ENCODE data around the gene BCL2.
"Not testable (repeated sequence)": the region's sequence is repeated elsewhere in the genome, so short reads cannot be mapped to it uniquely, and the experiment has no call there.

The BCL2 gene

DNA sequence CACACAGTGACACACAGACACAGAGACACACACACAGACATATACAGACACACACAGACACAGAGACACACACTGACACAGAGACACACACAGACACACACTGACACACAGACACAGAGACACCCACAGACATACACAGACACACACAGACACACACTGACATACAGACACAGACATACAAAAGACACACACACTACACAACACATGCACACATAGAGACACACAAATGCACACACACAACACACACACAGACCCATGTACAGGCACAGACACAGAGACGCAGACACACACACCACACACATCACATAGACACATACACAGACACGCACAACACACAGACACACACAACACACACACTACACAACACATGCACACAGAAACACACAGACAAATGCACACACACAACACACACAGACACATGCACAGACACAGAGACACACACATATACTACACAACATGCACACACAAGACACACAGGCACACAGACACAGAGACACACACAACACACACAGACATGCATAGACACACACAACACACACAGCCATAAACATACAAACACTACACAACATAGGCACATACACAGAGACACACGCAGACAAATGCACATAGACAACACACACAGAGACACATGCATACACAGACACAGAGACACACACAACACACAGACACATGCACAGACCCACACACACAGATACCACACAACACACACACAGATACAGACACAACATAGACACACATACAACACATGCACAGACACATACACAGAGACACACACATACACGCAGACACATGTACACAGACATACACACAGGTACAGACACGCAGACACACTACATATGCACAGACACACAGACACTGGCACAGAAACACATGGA, 120.5 kb downstream of the BCL2 start:
- no peak for DNase-seq (ENCODE audit: low spot score)

DNA sequence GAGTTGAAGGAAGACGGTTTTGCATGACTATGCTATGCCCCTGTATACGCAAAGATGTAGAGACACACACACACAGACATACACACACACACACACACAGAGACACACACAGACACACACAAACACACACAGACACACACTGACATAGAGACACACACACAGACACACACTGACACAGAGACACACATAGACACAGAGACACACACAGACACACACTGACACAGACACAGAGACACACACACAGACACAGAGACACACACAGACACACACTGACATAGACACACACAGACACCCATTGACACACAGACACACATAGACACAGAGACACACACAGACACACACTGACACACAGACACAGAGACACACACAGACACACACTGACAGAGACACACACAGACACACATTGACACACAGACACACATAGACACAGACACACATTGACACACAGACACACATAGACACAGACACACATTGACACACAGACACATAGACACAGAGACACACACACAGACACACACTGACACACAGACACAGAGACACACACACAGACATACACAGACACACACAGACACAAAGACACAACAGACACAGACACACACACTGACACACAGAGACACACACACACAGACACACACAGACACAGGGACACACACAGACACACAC, 121.3 kb downstream of the BCL2 start:
- DNase-seq (ENCODE audit: low spot score): no peak

DNA sequence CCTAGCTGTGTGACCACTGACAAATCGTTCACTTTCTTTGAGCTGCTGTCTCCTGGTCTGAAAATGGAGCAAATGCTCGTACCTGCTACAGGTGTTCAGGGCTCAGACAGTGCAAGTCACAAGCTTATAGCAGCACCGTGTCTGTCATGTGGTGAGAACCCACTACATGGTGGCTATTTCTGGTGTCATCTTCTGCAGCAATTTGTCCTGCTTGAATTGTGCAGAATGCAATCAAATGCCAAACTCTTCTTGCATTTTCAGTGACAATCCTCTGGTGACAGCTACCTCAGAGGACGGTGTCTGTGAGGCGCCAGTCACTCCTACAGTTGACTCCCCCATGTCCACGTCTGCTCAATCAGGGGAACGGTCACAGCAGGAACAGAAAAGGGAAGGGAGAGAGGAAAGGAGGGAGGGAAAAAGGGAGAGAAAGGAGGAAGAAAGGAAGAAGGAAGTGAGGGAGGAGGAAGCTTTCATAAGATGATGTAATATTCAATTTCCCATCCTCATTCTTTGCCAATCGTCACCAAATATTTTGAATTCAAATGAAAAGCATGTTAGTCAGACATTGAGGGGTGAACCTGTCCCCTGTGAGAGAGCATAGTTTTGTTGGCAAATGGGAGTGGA, 122.2 kb downstream of the BCL2 start:
- no peak for DNase-seq (ENCODE audit: low spot score)

DNA sequence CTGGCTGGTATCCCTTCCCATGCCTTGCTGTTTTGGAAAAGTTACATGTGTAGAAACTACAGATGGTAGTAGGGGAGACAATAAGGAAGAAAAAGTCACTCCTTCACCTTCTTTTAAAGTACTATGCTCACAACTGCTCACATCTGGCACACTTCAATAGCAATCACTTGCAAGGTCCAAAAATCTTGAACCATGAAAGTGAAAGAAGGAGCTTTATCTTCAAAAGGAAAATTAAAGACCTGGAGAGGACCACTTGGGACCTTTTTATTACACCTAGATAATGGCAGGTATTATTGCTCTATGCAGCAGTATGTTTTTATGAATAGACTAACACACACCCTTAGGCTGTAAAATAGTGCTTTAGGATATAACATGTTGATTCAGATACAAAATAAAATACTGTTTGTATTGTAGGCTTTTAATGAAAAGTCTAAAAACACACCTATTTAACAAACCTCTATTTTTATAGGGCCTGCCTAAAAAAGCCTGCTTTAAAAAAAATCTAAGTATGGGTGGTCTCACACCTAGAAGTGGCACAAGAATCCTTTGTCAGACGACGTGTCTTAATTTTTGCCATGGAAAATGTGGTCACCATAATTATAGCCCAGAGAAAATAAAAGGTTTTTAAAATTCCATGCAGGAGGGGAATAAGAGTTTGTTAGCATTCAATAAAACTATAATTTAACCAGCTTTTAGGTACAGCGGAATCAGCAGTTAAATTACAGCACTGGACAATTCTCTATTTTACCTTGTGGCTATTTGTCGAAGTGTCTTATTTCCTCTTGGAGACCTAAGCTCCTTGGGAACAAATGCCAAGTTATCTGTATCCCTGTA, 124.0 kb downstream of the BCL2 start:
- DNase-seq (ENCODE audit: low spot score): no peak

DNA sequence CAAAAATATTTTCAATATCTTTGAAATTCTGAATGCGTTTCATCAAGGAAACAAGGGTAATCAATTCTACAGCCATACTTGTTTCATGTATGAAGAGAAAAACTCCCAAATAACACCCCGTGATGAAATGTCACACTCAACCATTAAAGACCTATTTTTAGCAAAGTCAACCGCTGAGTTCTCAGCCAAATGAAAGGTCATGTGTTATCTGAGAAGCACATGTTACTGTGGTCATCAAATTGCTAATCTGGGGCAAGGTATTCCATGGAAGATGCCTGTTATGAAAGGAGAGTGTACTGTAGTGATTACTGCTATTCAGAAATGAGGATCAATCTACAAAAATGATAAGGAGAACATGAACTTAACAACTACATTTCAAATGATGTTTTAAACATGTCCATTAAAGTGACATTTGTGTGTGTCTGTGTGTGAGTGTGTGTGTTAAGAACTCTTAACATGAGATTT, 126.7 kb downstream of the BCL2 start:
- DNase-seq (ENCODE audit: low spot score): no peak

DNA sequence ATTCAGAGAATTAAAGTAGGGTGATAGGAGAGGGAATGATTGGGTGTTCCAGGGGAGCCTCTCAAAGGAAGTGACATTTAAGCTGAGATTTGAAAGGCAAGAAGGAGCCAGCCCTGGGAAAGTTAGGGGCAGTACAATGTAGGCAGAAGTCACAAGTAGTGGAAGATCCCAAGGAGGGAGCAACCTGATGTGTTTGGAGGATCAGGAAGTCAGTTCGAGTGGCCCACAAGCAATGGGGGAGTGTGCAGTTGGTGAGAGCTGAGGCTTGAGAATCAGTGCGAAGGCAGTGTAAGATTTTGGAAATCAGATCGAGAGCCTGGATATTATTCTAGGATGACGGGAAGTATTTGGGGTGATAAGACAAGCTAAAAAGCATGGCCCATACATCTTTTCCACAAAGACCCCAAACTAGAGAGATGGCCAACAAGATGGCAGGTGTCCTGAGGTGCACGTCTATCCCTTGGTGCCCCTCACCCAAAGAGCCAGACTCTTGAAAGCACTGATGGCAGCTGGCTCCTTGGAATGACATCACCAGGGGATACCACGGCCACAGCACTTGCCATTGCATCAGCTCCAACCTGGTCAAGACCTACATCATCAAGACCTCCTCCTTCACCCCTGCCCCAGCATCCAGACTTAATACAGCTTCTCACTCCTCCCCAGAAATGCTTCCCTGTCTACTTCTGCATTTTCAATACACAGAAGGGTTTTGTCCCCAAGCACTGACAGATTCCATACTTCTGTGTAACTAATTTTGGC, 127.3 kb downstream of the BCL2 start:
- DNase-seq (ENCODE audit: low spot score): no peak

DNA sequence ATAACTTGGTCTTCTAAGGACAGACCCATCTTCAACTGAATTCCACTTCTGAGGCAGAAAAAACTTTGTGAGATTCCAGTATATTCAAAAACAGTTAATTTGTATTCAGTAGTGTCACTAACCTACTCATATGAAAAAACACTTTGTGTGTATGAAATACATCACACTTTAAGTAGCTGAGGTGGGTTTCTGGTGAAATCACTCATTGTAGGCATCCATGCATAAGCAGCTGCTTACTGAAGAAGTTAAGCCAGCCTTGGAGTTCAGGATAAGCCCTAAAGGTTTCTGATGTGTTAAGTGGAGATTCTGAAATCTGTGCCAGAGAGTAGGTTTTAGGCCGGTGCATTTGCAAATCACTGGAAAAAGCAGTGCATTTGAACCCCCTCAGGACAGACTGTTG, 128.2 kb downstream of the BCL2 start:
- no peak for DNase-seq (ENCODE audit: low spot score)

DNA sequence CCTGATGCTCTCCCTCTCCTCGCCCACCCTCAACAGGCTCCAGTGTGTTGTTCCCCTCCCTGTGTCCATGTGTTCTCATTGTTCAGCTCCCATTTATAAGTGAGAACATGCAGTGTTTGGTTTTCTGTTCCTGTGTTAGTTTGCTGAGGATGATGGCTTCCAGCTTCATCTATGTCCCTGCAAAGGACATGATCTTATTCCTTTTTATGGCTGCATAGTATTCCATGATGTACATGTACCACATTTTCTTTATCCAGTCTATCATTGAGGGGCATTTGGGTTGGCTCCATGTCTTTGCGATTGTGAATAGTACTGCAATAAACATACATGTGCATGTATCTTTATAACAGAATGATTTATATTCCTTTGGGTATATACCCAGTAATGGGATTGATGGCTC, 128.7 kb downstream of the BCL2 start:
- not testable (repeated sequence) for DNase-seq (ENCODE audit: low spot score)

DNA sequence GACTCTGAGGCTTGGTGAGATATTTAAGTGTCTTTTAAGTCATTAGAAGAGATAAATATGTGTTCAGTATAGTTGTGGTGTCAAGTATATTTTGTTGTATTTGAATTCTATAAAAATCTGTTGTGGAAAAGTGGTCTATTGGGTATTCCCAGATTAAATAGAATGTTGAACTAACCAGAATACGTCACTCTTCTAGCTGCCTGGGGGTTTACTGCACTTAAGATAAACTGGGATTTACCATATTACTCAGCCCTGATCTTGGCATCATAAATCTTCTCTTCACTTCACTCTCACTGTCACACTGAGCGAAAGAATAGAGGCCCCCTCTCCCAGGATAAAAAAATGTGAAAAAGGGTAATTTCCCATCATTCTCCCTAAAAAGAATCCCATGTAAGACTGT, 129.8 kb downstream of the BCL2 start:
- DNase-seq (ENCODE audit: low spot score): no peak

DNA sequence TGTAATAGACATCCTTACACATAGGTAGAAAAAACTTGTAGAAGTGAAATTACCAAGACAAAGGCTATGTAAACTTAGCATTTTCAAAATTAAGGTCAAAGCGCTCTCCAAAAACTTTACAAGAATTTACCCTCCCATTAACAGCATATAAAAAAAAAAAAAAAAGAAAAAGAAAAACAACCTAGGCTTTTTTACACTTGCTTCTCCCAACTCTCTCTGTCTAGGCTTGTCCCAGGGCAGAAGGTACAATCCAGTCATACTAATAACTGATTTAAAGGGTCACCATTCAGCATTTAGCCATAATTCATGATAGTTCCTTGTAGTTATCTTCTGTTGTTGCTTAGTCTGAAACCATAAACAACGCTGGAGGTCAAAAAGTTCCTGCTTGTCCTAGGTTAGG, 130.5 kb downstream of the BCL2 start:
- DNase-seq (ENCODE audit: low spot score): no peak

DNA sequence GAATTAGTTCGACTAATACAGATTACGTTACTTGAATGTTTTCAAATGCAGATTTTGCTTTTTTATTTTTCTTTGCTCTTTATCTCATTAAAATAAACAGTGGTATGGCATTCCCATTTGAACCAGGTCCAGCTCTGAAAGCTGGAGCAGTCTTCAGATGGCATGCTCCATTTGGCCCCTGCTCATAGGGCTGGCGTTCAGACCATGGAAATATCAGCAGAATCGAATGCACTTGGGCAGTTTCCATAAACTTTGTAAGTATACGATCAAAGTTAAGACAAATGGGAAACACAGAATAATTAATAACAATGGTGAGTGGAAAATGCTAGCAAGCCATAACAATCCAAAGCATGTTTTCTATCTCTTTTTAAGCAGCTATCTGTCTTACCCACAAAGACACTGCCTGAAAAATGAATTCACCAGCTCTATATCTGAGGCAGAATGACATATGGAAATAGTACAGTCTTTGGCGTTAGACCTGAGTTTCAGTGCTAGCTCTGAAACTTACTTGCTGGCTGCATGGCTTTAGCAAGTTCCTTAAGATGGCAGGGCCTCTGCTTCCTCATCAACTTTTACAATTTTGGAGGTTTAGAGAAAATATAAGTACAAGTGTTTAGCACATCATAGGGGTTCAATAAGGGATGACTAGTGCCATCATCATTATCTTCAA, 131.6 kb downstream of the BCL2 start:
- no peak for DNase-seq (ENCODE audit: low spot score)

DNA sequence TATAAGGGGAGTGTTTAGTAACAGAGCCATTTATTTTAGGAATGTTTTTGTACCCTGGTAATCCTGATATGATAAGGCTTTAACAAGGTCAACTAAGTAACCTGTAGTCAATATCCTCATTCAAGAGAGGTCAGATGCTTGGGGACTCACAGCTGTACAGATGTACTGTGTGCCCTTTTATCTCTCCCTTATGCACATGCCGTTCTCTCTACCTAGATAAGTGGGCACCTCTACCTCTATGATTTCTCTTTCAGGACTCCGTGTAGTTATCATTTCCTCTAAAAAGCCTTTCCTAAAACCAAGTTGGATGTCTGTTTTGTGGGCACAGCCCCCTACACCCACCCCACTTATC, 132.4 kb downstream of the BCL2 start:
- no peak for DNase-seq (ENCODE audit: low spot score)

DNA sequence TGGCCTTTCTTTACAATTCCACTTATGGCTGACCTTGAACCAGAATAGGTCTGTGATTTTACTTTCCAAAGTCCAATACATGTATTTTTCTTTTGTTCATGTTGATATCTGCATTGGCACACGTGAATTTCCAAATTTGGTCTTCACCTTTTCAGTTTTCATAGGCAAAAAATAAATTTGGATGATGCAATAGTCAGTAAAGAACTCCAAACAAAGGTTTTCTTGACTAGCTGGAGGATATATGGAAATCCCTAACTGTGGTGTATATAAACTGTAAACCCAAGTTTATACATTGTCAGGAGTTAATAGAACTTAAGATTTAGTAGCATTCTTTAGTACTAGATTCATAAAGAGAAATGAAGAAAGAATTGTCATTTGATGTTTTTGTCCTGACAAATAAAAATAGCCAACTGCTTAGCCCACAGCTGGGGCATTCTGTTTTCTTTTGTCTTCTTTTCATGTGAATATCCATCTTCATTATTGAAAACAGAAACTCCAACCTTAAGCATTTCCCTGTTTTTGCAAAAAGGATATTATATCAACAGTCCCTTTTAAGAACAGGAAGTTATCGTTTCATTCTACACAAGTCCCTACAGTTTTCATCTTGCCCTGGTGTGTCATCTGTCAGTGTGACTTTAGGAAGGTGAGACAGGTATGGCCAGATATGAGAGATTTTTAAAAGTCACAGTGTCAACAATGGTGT, 132.9 kb downstream of the BCL2 start:
- DNase-seq (ENCODE audit: low spot score): no peak

DNA sequence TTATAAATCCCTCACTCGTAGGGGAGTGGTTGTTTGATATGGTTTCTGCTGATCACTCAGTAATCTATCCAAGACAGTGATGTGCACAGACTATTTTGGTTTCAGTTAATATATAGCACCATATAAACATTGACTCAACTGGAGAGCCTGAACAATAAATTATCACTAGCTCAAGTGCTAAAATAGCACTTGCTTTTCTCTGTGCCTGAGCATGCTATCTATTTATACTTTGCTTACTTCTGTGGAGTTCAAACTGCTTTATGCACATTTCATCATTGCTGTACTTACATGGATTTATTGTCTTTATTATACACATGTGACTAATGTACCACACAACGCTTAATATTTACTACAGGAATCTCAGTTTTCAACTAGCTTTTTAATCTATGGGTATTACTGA, 133.6 kb downstream of the BCL2 start:
- no peak for DNase-seq (ENCODE audit: low spot score)

DNA sequence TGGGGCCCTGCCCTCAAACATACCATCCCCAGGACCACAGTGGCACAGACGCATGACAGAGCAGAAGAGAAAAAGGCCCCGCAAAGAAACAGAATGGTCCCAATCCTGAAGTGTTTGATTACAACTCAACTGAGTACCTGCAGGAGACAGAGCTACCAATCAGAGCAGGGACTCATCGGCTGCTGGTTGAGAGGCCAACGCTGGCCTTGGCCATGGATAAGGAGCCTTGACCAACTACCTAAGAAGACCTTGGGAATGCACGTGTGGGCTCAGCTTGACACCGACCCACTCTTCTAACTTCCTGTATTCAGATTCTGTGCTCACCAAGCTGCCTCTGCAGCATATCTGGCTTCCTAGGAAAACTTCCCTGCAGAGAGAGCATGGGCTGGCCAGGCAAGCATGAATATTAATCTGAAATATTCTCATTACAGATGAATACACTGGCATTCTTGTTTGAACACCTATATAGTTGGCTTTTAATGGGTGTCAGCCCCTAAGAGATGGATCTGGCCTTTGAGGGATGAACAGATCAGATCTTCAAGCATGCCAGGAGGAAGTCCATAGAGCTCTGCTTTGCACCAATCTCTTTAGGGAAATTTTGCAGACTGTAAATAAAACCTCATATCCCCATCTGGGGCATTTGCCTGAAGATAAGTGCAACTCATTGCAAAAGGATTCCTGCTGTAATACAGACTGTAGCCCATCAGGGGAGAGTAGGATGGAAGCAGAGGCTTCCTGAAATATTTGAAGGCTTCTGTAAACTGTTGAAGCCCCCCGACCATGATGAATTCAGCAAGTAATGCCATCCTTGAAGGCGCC, 135.4 kb downstream of the BCL2 start:
- no peak for DNase-seq (ENCODE audit: low spot score)

DNA sequence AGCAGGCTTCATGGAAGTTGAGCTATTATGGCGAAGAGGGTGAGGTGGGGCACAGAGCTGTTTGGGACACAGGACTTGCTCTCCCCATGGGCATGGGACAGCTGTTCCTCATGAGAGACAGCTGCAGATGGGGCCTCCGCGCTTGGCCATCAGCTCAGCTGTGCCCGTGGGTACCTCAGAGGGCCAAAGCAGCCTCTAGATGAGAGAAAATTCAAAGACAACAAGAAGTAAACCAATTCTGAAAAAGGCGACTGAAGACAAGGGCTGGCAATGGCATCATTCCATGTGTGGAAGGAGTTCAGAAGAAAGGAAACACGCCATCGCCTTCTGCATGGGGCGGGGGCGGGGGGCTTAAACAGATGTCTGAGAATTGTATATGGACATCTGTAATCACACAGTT, 136.2 kb downstream of the BCL2 start:
- DNase-seq (ENCODE audit: low spot score): no peak

DNA sequence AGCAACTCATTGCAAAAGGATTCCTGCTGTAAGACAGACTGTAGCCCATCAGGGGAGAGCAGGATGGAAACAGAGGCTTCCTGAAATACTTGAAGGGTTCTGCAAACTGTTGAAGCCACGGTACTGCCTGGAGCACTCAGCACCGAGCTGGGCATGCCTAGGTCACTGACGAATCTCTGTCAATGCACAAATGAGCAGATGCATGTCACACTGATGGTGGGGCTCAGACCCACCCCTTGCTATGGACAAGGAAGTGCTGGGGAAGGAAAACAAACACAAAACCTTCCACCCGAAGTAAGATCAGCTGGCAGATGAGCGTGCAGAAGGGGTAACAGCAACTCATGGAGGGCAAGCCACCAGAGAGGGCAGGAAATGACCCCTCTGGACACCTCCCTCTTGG, 136.7 kb downstream of the BCL2 start:
- no peak for DNase-seq (ENCODE audit: low spot score)

DNA sequence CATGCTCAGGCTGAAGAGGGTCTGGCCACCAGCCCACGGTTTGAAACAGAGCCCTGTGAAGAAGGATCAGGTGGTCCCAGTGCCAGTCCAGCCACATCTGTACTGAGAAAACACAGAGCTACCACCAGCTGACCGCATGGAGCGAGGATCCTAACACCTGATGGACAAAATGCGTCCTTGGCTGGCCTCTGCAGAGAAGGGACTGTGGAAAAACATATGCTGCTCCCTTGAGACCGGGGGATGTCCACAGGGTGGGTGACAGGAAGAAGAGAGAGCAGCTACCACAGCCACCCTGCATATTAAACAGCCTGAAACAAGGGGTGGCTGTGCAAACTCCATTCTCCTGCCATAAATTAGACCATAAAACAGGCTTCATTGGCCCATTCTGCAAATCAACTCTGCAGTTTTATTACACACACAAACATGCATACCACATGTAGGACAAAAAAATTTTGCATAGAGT, 137.2 kb downstream of the BCL2 start:
- no peak for DNase-seq (ENCODE audit: low spot score)

DNA sequence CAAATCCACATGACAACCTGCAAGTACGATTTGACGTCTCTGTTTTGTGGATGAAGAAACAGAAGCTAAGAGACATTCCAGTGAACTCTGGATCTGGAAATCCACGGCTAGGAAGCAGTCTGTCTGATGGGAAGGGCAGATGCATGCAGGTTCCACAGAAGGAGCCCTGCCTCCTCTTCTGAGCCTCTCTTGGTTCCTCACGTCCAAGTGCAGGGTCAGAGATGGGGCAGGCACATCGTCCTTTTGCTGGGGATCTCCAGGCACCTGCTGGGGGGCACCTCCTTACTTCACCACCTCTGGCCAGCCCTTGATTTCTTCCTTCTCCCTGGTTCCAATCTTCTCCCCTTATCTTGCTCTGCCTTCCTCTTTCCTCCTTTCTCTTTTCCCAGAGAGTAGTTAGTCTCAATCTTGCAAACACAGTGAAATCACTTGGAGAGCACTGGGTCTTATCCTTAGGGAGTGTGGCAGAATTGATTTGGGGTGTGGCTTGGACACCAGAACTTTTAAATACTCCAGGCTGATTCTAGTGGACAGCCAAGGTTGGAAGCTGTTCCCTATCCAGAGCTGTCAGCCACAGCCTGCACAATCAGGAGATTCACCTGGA, 137.8 kb downstream of the BCL2 start:
- no peak for DNase-seq (ENCODE audit: low spot score)
